ENCODE data around the gene AKAP1. TPM values are rescaled to one million over a fixed set of nuclear protein-coding genes. Genes with fewer than 3 reads are reported as not detected.

Gene AKAP1
- total RNA-seq, 4 donors from 2014 or later, result 45.8 to 68.2 (median 54.9) TPM

- DNase-seq (ENCODE audit: low spot score in 2 of 2), result no peak
- TF ChIP-seq POLR2A (IDR thresholded peaks at IDR 0.05) (no peak), CTCF (IDR thresholded peaks at IDR 0.05) (no peak)
- WGBS, 2 donors, result 69 to 71% methylated on average over 12 of the region's 12 CpGs
- intact Hi-C loops (cut with DNase I; ENCODE audit: low total_unique reads), result no loop called here
- no peak overlapping the region for H3K4me3 ChIP-seq (ENCODE audit: low read depth, poor library complexity, severe bottlenecking)
These were observed 22.6 kb downstream of the AKAP1 start for GRCh38 chr17:57107498-57108101.

- 78 to 81% methylated on average over 12 of the region's 12 CpGs for WGBS, 2 donors
- no peak overlapping the region for H3K4me3 ChIP-seq (ENCODE audit: low read depth, poor library complexity, severe bottlenecking)
- no peak for DNase-seq (ENCODE audit: low spot score in 2 of 2)
- intact Hi-C loops (cut with DNase I; ENCODE audit: low total_unique reads), result no loop called here
- TF ChIP-seq POLR2A (IDR thresholded peaks at IDR 0.05) (no peak), CTCF (IDR thresholded peaks at IDR 0.05) (no peak)
These were observed 23.8 kb downstream of the AKAP1 start for GRCh38 chr17:57108671-57109392.

- intact Hi-C loops (cut with DNase I; ENCODE audit: low total_unique reads), result no loop called here
- H3K4me3 ChIP-seq (ENCODE audit: low read depth, poor library complexity, severe bottlenecking), result no peak overlapping the region
- 51 to 52% methylated on average over 14 of the region's 14 CpGs for WGBS, 2 donors
- no peak for DNase-seq (ENCODE audit: low spot score in 2 of 2)
- no peak for TF ChIP-seq CTCF (IDR thresholded peaks at IDR 0.05)
- no peak for TF ChIP-seq POLR2A (IDR thresholded peaks at IDR 0.05)
These were observed 24.5 kb downstream of the AKAP1 start for GRCh38 chr17:57109393-57110151.

- intact Hi-C loops (cut with DNase I; ENCODE audit: low total_unique reads), result no loop called here
- WGBS, 2 donors, result 36 to 38% methylated on average over 5 of the region's 5 CpGs
- DNase-seq (ENCODE audit: low spot score in 2 of 2), result no peak
- TF ChIP-seq POLR2A (IDR thresholded peaks at IDR 0.05) (no peak), CTCF (IDR thresholded peaks at IDR 0.05) (no peak)
- no peak overlapping the region for H3K4me3 ChIP-seq (ENCODE audit: low read depth, poor library complexity, severe bottlenecking)
These were observed 25.1 kb downstream of the AKAP1 start for GRCh38 chr17:57110152-57110542.

- no peak for DNase-seq (ENCODE audit: low spot score in 2 of 2)
- WGBS, 2 donors, result 66 to 70% methylated on average over 12 of the region's 12 CpGs
- H3K4me3 ChIP-seq (ENCODE audit: low read depth, poor library complexity, severe bottlenecking), result no peak overlapping the region
- no peak for TF ChIP-seq POLR2A (IDR thresholded peaks at IDR 0.05)
- TF ChIP-seq CTCF (IDR thresholded peaks at IDR 0.05), result no peak
- intact Hi-C loops (cut with DNase I; ENCODE audit: low total_unique reads), result no loop called here
These were observed 25.7 kb downstream of the AKAP1 start for GRCh38 chr17:57110579-57111325.
